Measurements from ENCODE around the gene HCRT. TPM values are rescaled to one million over a fixed set of nuclear protein-coding genes. Genes with fewer than 3 reads are reported as not detected.
"Not testable (repeated sequence)": the region's sequence is repeated elsewhere in the genome, so short reads cannot be mapped to it uniquely, and the experiment has no call there.

Gene HCRT
- total RNA-seq, 1 donor = not detected

- no peak overlapping the region for H2AFZ ChIP-seq (ENCODE audit: low read length)
- H3K79me2 ChIP-seq (ENCODE audit: insufficient read depth, low read length) = no peaks in the 10 kb centered on the region
- no peak overlapping the region for H3K4me3 ChIP-seq (ENCODE audit: insufficient read depth, low read length)
- H3K36me3 ChIP-seq (ENCODE audit: insufficient read depth, low read length) = no peaks in the 10 kb centered on the region
- peaks cover 15% of the 10 kb centered on the region for H3K4me1 ChIP-seq (ENCODE audit: insufficient read depth, low read length)
- no peaks in the 10 kb centered on the region for H3K9me3 ChIP-seq (ENCODE audit: low read depth, low read length)
- no peaks in the 10 kb centered on the region for H3K27me3 ChIP-seq (ENCODE audit: insufficient read depth, low read length)
- no peak overlapping the region for H3K4me2 ChIP-seq (ENCODE audit: insufficient read depth, low read length)
- DNase-seq (ENCODE audit: insufficient read length, low spot score, missing footprints) = no peak
- no peak overlapping the region for H3K27ac ChIP-seq (ENCODE audit: low read depth, low read length)
- TF ChIP-seq, protein P1, sequence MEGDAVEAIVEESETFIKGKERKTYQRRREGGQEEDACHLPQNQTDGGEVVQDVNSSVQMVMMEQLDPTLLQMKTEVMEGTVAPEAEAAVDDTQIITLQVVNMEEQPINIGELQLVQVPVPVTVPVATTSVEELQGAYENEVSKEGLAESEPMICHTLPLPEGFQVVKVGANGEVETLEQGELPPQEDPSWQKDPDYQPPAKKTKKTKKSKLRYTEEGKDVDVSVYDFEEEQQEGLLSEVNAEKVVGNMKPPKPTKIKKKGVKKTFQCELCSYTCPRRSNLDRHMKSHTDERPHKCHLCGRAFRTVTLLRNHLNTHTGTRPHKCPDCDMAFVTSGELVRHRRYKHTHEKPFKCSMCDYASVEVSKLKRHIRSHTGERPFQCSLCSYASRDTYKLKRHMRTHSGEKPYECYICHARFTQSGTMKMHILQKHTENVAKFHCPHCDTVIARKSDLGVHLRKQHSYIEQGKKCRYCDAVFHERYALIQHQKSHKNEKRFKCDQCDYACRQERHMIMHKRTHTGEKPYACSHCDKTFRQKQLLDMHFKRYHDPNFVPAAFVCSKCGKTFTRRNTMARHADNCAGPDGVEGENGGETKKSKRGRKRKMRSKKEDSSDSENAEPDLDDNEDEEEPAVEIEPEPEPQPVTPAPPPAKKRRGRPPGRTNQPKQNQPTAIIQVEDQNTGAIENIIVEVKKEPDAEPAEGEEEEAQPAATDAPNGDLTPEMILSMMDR (IDR thresholded peaks at IDR 0.05; ENCODE audit: extremely low read depth, low read depth, low read length) = no peak
- H4K20me1 ChIP-seq (ENCODE audit: insufficient read depth, low read length) = no peaks in the 10 kb centered on the region
Observed at GRCh38 chr17:42187833-42188232, 2.6 kb upstream of the HCRT start.

DNA sequence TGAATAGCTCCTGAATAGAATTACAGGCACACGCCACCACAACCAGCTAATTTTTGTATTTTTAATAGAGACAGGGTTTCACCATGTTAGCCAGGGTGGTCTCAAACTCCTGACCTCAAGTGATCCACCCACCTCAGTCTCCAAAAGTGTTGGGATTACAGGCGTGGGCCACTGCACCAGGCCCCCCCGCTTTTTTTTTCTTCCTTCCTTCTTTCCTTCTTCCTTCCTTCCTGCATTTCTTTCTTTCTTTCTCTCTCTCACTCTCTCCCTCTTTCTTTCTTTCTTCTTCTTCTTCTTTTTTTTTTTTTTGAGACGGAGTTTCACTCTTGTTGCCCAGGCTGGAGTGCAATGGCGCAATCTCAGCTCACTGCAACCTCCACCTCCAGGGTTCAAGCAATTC is 939 bp upstream of the HCRT start:
- H3K9me3 ChIP-seq (ENCODE audit: low read depth, low read length); H3K79me2 ChIP-seq (ENCODE audit: insufficient read depth, low read length); H3K4me2 ChIP-seq (ENCODE audit: insufficient read depth, low read length); H3K36me3 ChIP-seq (ENCODE audit: insufficient read depth, low read length); H4K20me1 ChIP-seq (ENCODE audit: insufficient read depth, low read length); H2AFZ ChIP-seq (ENCODE audit: low read length); H3K27ac ChIP-seq (ENCODE audit: low read depth, low read length); H3K4me3 ChIP-seq (ENCODE audit: insufficient read depth, low read length); DNase-seq (ENCODE audit: insufficient read length, low spot score, missing footprints): not testable (repeated sequence)
- peaks cover 19% of the 10 kb centered on the region for H3K4me1 ChIP-seq (ENCODE audit: insufficient read depth, low read length)
- peaks cover 10% of the 10 kb centered on the region for H3K27me3 ChIP-seq (ENCODE audit: insufficient read depth, low read length)

DNA sequence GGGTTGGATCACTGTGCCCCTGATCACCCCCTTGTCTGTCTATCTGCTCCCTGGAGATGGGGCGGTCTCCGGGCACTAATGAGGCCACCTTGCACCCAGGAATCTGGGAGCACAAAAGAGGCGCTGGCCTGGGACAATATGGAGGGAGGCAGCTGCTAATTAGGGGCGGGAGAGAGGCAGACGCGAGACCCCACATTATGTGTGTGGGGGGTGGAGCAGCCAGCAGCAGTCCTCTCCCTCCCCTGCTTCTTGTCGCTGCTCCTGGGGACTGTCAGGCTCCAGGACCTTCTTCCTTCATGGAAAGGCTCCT is 324 bp upstream of the HCRT start:
- Histone ChIP-seq H3K27me3 (ENCODE audit: insufficient read depth, low read length) (peaks cover 16% of the 10 kb centered on the region), H3K36me3 (ENCODE audit: insufficient read depth, low read length) (no peaks in the 10 kb centered on the region), H3K4me2 (ENCODE audit: insufficient read depth, low read length) (no peak overlapping the region), H3K27ac (ENCODE audit: low read depth, low read length) (no peak overlapping the region), H3K9me3 (ENCODE audit: low read depth, low read length) (no peaks in the 10 kb centered on the region), H3K4me1 (ENCODE audit: insufficient read depth, low read length) (peaks cover 26% of the 10 kb centered on the region), H3K79me2 (ENCODE audit: insufficient read depth, low read length) (no peaks in the 10 kb centered on the region), H2AFZ (ENCODE audit: low read length) (no peak overlapping the region), H4K20me1 (ENCODE audit: insufficient read depth, low read length) (no peaks in the 10 kb centered on the region), H3K4me3 (ENCODE audit: insufficient read depth, low read length) (no peak overlapping the region)
- DNase-seq (ENCODE audit: insufficient read length, low spot score, missing footprints) = no peak
- TF ChIP-seq, protein P1 (IDR thresholded peaks at IDR 0.05; ENCODE audit: extremely low read depth, low read depth, low read length) = no peak

DNA sequence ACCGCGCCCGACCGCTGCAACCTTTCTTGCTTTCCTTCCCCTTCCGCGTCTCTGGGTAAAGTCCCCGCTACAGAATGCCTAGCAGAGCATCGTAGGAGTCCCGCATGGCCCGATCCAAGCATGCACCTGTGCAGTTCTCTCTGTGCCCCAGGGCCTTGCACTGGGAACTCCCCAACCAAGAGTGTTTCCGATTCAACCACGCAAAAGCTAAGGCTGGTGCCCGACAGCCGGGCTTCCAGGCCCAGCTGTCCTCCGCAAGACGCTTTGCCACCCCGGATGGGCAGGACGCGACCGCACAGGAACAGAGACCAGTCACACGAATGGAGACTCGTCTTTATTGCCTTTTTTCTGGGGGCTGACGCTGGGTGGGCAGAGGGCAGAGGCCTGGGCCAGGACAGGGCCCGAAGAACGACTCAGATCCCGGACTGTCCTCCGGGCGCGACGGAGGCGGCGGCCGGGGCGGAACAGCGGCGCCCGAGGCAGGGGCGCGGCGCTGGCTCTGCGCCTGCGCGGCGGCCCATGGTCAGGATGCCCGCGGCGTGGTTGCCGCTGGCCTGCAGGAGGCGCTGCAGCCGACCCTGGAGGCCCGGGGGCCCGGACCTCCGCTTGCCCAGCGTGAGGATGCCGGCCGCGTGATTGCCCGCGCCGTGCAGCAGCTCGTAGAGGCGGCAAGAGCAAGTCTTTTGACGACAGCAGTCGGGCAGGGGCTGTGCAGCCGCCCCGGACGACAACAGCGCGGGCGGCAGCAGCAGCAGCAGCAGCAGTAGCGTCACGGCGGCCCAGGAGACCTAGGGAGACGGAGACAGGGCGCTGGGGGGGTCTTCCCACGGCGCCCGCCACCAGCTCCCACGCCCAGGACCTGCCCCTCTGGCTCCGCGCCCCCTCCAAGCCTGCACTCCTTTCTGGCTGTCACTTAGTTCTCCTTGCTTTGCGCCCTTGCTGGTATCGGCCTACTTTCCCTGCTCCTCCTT is 1.2 kb downstream of the HCRT start:
- Histone ChIP-seq H3K79me2 (ENCODE audit: insufficient read depth, low read length) (no peaks in the 10 kb centered on the region), H3K4me2 (ENCODE audit: insufficient read depth, low read length) (peak overlapping the region; percentile 94), H3K4me3 (ENCODE audit: insufficient read depth, low read length) (peak overlapping the region; percentile 82), H3K27me3 (ENCODE audit: insufficient read depth, low read length) (peaks cover 29% of the 10 kb centered on the region), H3K27ac (ENCODE audit: low read depth, low read length) (peak overlapping the region; percentile 28), H3K4me1 (ENCODE audit: insufficient read depth, low read length) (peaks cover 26% of the 10 kb centered on the region), H3K9me3 (ENCODE audit: low read depth, low read length) (no peaks in the 10 kb centered on the region), H3K36me3 (ENCODE audit: insufficient read depth, low read length) (no peaks in the 10 kb centered on the region), H4K20me1 (ENCODE audit: insufficient read depth, low read length) (no peaks in the 10 kb centered on the region), H2AFZ (ENCODE audit: low read length) (peak overlapping the region; percentile 99)
- DNase-seq (ENCODE audit: insufficient read length, low spot score, missing footprints) = peak; percentile 99
- TF ChIP-seq, protein P1 (IDR thresholded peaks at IDR 0.05; ENCODE audit: extremely low read depth, low read depth, low read length) = peak; percentile 67

All from osteoblast (primary cell).